ENCODE measurements around the gene SMYD2.

DNA sequence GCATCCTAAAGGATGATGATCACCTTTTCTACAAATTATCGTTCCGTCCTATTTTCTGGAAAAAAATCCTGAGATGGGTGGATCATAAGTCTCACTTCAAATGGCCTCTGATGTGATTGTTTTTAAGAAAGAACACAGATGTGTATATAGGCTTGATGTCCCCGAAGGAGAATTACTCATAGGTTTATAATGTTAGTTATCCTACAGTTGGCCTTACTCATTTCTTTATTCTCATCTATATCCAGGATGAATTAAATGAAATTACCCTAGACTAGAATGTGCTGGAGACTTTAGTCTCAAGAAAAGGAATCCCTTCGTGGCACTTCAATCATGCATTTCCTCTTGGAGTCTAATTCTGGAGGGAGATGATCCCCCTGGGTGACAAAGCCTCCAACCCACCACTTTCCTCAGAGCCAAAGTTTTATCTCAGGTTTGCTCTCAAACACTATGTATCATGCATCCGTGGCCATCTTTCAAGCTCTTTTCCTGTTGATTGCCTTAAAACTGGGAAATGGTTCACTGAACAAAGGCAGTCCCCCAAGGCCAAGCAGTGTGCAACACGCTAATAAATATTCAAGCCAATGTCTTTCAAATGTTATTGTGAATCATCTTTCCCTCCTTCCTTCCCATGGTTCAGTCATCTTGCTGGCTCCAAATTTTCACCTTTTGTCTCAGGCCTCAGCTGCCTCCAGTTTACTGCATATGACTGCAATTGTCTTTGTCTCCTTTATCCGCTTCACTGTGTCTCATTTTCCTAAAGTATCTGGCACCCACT is 32.5 kb upstream of the SMYD2 start:
- TF ChIP-seq, protein P1, sequence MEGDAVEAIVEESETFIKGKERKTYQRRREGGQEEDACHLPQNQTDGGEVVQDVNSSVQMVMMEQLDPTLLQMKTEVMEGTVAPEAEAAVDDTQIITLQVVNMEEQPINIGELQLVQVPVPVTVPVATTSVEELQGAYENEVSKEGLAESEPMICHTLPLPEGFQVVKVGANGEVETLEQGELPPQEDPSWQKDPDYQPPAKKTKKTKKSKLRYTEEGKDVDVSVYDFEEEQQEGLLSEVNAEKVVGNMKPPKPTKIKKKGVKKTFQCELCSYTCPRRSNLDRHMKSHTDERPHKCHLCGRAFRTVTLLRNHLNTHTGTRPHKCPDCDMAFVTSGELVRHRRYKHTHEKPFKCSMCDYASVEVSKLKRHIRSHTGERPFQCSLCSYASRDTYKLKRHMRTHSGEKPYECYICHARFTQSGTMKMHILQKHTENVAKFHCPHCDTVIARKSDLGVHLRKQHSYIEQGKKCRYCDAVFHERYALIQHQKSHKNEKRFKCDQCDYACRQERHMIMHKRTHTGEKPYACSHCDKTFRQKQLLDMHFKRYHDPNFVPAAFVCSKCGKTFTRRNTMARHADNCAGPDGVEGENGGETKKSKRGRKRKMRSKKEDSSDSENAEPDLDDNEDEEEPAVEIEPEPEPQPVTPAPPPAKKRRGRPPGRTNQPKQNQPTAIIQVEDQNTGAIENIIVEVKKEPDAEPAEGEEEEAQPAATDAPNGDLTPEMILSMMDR (conservative IDR thresholded peaks at IDR 0.05; ENCODE audit: low read length), result no peak
- no peak for TF ChIP-seq EZH2phosphoT487 (IDR thresholded peaks at IDR 0.05; ENCODE audit: borderline replicate concordance, low read depth, low read length)

All from OCI-LY7 (cell line).